ENCODE measurements around the gene CEP70.
"Not testable (repeated sequence)": the region's sequence is repeated elsewhere in the genome, so short reads cannot be mapped to it uniquely, and the experiment has no call there.

Gene CEP70

DNA sequence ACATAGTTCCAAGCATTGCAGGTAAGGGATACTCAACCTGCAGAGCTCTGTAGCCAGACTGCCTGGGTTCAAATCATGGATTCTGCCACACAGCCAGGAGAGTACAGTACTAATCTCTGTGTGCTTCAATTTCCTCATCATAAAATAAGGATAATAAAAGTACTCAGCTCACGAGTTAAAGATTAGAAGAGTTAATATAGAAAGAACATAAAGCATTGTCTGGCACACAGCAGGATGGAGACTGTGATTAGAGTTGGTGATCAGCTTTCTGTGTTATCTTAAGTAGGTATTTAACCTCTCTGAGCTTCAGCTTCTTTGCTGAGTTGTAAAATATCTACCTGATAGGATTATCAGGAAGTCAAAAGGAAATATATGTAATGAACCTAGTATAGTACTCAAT, 2.7 kb downstream of the CEP70 start:
- DNase-seq: no peak

DNA sequence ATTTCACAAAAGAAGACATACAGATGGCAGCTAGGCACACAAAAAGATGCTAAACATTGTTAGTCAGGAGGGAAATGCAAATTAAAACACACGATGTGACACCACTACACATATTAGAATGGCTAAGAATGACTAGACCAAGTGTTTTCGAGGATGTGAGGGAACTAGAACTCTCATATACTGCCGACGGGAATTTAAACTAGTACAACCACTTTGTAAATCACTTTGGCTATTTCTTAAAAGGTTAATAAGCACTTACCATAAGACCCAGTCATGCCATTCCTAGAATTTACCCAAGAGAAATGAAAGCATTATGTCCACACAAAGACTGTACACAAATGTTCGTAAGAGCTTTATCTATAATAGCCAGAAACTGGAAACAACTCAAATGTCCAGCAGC, 5.6 kb downstream of the CEP70 start:
- no peak for DNase-seq

DNA sequence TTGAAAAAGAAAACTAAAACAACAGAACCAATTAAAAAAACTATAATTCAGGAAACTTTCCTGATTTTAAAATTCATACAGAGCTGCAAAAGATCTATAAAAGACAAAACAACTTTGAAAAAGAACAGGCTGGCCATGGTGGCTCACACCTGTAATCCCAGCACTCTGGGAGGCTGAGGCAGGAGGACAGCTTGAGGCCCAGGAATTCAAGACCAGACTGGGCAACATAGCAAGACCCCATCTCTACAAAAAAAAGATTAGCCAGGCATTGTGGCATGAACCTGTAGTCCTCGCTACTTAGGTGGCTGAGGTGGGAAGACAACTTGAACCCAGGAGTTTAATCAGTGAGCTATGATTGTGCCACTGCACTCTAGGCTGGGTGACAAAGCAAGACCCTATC, 6.7 kb downstream of the CEP70 start:
- no peak for DNase-seq

DNA sequence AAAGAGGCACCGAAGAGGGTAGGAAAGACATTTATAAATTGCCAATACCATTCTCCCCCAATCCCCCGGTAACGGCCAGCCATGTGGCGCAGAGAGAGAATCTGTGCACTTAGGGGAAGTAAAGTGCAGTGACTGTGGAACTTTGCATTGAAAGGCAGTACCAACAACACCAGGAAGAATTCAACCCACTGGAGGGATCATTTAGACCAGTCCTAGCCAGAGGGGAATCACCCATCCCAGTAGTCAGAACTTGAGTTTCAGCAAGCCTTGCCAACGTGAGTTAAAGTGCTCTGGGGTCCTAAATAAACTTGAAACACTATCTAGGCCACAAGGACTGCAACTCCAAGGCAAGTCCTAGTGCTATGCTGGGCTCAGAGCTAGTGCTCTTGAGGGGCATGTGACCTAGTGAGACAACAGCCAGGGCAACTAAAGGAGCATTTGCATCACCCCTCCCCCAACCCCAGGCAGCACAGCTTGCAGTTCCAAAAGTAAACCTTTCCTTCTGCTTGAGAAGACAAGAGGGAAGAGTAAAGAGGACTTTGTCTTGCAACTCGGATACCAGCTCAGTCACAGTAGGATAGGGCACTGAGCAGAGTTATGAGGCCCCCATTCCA, 15.0 kb downstream of the CEP70 start:
- no peak for DNase-seq

DNA sequence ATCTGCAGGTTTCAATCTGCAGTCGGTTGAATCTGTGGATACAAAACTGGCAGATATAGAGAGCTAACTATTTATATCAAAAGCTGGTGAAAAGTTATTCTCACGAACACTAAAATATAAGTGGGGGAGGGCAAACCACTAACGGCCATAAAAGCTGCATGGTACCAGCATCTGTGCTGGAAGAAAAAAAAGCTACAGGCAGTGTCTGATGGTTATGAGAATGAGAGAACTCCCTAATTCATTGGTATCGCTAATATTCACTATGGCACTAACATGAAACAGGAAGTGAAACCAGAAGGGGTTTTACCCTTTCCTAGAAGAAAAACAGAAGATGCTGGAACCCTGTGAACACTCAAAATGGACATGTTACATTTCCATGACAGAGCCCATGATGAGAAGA, 15.9 kb downstream of the CEP70 start:
- peak; percentile 67 to 72 for DNase-seq

DNA sequence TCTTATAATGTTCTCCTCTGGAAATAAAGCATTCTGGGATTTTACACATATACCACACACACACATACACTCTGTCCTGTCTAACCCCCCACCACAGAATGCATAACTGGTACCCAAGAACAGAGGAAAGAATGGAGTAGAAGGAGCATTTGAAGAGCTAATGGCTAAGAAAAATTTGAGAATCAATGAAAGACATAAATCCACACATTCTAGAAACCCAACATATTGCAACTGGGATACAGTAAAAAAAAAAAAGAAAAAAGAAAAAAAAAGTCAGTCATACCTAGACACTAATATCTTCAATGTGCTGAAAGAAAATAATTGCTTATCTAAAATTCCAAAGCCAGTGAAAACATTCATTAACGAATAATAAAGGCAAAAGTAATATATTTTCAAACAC, 20.9 kb downstream of the CEP70 start:
- DNase-seq: no peak

DNA sequence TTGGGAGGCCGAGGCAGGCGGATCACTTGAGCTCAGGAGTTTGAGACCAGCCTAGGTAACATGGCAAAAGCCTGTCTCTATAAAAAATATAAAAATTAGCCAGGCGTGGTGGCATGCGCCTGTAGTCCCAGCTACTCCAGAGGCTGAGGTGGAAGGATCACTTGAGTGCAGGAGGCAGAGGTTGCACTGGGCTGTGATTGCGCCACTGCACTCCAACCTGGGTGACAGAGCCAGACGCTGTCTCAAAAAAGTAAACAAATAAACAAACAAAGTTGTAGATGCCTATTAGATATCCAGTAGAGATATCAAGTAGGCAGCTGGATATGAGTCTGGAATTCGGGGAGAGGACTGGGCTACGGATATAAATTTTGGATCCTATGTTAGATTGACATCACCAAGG, 24.4 kb downstream of the CEP70 start:
- DNase-seq: not testable (repeated sequence)

DNA sequence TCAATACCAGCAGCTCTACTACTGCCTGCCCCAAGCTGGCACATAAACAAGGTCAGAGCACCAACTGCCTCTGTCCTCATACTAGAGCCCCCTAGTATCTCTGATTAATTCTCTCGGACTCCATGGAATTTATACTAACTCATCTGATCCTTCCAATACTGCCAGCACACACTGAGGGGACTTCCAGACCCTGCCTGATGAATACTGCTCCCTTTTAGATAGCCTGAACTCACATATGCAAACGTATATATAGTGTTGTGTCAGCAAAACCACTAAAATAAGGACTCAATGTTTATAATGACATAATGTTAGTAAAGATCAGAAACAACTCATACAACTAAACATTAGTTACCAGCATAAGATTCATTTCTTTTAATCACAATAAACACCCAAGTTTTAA, 25.0 kb downstream of the CEP70 start:
- no peak for DNase-seq

DNA sequence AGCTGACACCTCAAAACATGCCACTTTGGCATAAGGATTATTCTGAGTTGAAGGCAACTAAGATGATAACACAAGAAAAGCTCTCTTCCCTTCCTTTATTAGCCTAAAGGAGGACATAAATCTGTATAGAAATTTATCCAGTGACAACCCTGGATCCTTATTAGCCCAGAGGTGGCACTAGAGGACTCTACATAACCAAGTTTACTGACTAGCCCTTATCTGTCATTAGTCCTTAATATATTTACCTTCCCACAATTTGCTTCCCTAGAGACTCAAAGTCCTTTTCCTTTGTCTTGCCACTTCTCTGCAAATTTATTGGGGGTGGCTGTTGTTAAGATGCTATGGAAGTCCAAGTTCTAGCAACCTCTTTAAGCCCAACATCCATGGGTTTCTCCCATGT, 26.7 kb downstream of the CEP70 start:
- no peak for DNase-seq

DNA sequence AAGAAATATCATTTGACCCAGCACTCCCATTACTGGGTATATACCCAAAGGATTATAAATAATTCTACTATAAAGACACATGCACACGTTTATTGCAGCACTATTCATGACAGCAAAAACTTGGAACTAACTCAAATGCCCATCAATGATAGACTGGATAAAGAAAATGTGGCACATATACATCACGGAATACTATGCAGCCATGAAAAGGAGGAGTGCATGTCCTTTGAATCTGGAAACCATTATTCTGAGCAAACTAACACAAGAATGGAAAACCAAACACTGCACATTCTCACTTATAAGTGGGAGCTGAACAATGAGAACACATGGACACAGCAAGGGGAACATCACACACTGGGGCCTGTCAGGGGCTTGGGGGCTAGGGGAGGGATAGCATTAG, 27.8 kb downstream of the CEP70 start:
- DNase-seq: not testable (repeated sequence)

DNA sequence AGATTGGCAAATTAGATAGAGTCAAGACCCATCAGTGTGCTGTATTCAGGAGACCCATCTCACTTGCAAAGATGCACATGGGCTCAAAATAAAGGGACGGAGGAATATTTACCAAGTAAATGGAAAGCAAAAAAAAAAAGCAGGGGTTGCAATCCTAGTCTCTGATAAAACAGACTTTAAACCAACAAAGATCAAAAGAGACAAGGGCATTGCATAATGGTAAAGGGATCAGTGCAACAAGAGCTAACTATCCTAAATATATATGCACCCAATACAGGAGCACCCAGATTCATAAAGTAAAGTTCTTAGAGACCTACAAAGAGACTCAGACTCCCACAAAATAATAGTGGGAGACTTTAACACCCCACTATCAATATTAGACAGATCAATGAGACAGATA, 31.2 kb downstream of the CEP70 start:
- not testable (repeated sequence) for DNase-seq

DNA sequence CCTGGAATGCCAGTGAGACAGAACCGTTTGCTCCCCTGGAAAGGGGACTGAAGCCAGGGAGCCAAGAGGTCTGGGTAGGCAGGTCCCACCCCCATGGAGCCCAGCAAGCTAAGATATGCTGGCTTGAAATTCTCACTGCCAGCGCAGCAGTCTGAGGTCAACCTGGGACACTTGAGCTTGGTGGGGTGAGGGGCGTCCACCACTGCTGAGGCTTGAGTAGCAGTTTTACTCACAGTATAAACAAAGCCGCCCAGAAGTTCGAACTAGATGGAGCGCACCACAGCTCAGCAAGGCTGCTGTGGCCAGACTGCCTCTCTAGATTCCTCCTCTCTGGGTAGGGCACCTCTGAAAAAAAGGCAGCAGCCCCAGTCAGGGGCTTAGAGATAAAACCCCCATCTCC, 33.6 kb downstream of the CEP70 start:
- DNase-seq: no peak

DNA sequence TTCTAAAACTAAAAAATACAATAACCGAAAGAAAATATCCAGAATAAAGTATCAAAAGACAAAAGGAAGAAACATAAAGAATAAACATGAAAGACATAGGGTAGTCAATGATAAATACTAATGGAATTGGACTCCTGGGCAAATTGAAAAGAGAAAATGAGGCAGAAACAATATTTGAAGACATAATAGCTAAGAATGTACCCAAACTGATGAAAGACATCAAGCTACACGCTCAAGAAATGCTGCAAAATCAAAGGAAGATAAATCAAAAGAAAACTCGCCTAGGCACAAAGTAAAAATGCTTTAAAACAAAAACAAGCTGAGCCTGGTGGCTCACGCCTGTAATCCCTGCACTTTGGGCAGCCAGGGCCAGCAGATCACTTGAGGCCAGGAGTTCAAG, 34.9 kb downstream of the CEP70 start:
- DNase-seq: no peak

DNA sequence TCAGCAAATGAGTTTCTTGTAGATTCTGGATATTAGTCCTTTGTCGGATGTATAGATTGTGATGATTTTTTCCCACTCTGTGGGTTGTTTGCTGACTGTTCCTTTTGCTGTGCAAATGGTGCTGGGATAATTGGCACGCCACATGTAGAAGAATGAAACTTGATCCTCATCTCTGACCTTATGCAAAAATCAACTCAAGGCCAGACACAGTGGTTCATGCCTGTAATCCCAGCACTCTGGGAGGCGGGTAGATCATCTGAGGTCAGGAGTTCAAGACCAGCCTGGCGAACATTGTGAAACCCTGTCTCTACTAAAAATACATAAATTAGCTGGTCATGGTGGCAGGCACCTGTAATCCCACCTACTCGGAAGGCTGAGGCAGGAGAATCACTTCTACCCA, 39.3 kb downstream of the CEP70 start:
- DNase-seq: not testable (repeated sequence)

DNA sequence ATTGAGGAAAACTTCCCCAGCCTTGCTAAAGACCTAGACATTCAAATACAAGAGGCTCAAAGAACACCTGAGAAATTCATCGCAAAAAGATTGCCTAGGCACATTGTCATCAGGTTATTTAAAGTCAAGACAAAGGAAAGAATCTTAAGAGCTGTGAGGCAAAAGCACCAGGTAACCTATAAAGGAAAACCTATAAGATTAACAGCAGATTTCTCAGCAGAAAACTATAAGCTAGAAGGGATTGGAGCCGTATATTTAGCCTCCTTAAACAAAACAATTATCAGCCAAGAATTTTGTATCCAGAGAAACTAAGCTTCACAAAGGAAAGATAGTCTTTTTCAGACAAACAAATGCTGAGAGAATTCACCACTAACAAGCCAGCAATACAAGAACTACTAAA, 43.1 kb downstream of the CEP70 start:
- not testable (repeated sequence) for DNase-seq

DNA sequence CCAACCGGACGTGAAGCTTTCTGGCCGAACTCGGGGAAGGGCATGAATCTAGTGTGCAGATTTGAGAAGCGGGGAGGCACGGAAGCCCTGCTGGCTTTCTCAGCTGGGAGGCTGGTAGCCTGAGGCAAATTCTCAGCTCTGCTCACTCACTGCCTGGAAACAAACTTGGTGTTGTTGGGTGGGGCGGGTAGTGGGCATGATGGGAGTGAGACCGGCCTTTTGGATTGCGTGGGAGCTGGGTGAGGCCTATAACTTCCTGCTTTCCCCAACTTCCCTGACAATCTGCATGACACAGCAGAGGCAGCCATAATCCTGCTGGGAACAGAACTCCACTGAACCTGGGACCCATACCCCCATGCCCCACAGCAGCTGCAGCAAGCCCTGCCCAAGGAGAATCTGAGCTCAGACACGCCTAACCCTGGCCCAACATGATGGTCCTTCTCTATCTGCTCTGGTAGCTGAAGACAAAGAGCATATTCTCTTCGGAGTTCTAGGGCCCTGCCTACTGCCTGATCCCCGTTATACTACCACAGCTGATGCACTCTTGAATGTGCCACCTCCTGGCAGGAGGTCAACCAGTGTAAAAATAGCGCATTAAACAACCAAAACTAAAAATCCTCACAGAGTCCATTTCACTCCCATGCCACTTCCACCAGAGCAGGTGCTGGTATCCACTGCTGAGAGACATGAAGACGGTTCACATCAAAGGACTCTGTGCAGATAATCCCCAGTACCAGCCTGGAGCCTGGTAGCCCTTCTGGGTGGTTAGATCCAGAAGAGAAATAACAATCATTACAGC, 44.7 kb downstream of the CEP70 start:
- no peak for DNase-seq

DNA sequence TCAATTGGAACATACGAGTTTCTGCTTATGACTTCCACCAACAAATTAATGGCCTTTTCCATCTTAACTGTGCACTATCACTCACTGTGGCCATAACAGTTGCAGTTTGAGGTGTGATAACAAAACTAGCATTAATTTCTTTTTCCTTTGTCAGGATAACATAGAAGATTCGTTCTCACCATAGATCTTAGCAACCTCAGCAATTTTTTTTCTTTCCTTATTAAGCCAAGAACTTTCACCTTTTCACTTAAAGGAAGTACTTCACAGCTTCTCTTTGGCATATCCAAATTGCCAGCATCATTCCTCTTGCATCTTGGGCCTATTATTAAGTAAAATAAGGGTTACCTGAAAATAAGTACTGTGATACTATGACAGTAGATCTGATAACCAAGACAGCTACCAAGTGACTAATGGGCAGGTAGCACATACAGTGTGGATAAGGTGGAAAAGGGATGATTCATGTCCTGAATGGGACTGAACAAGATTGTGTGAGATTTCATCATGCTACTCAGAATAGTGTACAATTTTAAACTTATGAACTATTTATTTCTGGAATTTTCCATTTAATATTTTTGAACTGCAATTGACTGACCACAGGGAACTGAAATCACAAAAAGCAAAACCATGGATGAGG, 46.6 kb downstream of the CEP70 start:
- DNase-seq: no peak

DNA sequence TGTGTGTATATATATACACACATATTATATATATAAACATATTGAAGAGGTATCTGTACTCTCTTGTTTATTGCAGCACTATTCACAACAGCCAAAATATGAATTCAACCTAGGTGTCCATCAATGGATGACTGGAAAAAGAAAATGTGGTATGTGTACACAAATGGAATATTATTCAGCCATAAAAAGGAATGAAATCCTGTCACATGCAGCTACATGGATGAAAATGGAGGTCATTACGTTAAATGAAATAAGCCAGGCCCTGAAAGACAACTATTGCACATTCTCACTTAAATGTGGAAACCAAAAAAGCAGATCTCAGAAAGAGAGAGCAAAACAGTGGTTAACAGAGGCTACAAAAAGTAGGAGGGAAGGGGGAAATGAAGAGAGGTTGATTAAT, 49.5 kb downstream of the CEP70 start:
- DNase-seq: no peak

DNA sequence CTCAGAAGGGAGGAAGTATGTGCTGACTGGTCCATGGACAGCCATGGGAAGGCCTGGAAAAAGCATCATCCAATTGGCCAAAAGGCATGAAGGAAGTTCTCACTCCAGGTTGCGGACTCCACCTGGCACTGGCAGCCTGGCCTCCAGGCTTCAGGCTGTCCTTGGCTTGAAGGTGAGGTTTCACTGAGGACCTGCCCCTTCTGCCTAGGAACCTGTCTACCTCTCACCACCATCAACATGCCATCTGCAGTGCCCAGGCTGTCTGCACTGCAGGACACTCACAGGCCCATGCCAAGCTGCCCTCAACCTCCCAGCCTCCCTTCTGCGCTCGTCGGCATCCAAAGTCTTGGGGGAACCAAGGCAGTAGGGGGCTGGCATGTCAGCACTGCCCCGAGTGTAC, 51.1 kb downstream of the CEP70 start:
- no peak for DNase-seq

DNA sequence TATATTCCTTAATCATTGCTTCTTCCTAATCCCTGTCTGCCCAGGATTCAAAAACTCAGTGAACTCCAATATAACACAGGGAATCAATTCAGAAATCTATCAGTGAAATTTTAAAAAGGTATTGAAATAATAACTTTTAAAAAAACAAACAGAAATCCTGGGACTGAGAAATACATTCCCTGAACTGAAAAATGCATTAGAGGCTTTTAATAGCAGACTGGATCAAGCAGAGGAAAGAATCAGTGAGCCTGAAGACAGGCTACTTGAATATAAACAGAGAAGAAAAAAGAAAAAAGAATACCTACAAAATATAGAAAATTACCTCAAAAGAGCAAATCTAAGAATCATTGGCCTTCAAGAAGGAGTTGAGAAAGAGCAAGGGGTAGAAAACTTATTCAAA, 54.7 kb downstream of the CEP70 start:
- DNase-seq: no peak

DNA sequence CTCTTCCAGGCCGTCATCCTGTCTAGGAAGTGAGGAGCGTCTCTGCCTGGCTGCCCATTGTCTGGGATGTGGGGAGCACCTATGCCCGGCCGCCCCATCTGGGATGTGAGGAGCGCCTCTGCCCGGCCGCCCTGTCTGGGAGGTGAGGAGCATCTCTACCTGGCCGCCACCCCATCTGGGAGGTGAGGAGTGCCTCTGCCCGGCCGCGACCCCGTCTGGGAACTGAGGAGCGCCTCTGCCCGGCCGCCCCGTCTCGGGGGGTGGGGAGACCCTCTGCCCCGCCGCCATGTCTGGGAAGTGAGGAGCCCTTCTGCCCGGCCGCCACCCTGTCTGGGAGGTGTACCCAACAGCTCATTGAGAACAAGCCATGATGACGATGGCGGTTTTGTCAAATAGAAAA, 72.6 kb downstream of the CEP70 start:
- not testable (repeated sequence) for DNase-seq

DNA sequence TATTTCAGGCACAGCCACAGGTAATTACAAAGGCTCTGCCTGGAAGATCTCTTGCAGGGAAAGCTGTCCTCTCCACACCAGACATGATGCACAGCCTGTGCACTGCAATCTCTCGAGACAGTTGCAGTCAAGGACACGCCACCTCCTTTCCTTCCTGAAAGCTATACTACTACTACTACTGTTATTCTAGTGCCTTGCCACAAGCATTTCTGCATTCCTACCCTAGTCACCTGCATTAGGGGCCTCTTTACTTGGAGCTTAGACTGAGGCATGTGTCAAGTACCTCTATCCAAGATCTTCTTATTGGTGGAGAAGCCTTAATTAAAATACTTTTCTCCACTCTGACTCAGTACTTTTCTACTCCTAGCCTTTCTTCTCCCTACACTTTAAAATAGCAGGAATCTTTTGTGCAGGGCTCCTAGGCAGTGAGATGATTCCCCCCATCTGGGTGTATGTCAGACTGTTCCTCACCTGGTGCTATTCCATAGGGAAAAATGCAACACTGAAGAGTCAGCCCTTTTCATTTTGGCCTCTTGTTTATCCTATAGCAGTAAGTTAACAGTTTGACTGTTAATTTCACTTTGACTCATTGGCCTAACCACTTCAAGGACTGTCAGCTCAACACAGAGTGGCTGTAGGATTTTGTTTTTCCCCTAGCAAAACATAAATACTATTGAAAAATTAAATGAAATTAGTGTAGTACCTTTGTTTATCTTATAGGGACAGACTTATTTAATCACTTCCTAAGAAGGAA, 80.8 kb downstream of the CEP70 start:
- no peak for DNase-seq

DNA sequence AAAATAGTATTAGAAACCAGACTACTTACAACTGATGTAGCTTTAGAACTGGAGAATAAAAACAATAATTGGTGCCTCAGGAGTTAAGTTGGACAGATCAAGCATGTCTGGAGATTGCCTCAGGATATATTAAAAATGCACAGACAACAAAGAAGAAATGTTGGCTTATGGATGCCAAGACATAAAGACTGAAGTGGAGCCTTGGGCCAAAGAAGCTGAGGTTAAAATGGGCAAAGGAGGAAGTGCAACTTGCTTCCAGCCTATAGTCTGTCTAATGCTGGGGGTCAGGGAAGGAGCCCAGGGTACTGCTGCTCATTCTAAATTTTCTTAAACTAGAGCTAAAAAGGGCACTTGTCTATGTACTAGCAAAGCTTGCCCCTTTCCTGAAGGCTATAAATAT, 82.1 kb downstream of the CEP70 start:
- DNase-seq: no peak

DNA sequence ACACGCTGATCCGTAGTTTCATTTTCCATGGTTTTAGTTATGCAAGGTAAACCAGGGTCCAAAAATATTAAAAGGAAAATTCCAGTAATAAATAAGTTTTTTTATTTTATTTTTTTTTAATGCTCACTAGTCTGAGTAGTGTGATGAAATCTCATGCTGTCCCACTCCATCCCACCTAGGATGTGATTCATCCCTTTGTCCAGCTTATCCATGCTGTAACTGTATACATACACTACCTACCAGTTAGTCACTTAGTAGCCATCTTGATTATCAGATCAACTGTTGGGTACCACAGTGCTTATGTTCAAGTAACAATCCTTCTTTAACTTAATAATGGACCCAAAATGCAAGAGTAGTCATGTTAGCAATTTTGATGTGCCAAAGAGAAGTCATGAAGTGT, 84.5 kb downstream of the CEP70 start:
- DNase-seq: no peak
